ENCODE results near the gene ATP9A.

ATP9A gene

GRCh38 chr20:51616060-51616459, 152.1 kb downstream of the ATP9A start:
- H3K4me3 ChIP-seq (ENCODE audit: low read depth, low read length) = no peak overlapping the region
- DNase-seq (ENCODE audit: low read depth) = no peak
- TF ChIP-seq CTCF (conservative IDR thresholded peaks at IDR 0.05; ENCODE audit: low read depth, low read length) = peak; percentile 28

GRCh38 chr20:51614687-51615086, 153.5 kb downstream of the ATP9A start:
- TF ChIP-seq CTCF (conservative IDR thresholded peaks at IDR 0.05; ENCODE audit: low read depth, low read length) = no peak
- no peak for DNase-seq (ENCODE audit: low read depth)
- H3K4me3 ChIP-seq (ENCODE audit: low read depth, low read length) = no peak overlapping the region

- no peak overlapping the region for H3K4me3 ChIP-seq (ENCODE audit: low read depth, low read length)
- no peak for DNase-seq (ENCODE audit: low read depth)
- no peak for TF ChIP-seq CTCF (conservative IDR thresholded peaks at IDR 0.05; ENCODE audit: low read depth, low read length)
These were observed 154.6 kb downstream of the ATP9A start for GRCh38 chr20:51613580-51613979.

- DNase-seq (ENCODE audit: low read depth) = no peak
- TF ChIP-seq CTCF (conservative IDR thresholded peaks at IDR 0.05; ENCODE audit: low read depth, low read length) = no peak
- H3K4me3 ChIP-seq (ENCODE audit: low read depth, low read length) = no peak overlapping the region
These were observed 155.3 kb downstream of the ATP9A start for GRCh38 chr20:51612896-51613295.

GRCh38 chr20:51611625-51611890, 156.6 kb downstream of the ATP9A start:
- no peak overlapping the region for H3K4me3 ChIP-seq (ENCODE audit: low read depth, low read length)
- DNase-seq (ENCODE audit: low read depth) = no peak
- TF ChIP-seq CTCF (conservative IDR thresholded peaks at IDR 0.05; ENCODE audit: low read depth, low read length) = no peak

GRCh38 chr20:51610761-51611624, 157.2 kb downstream of the ATP9A start:
- H3K4me3 ChIP-seq (ENCODE audit: low read depth, low read length) = no peak overlapping the region
- no peak for TF ChIP-seq CTCF (conservative IDR thresholded peaks at IDR 0.05; ENCODE audit: low read depth, low read length)
- DNase-seq (ENCODE audit: low read depth) = no peak

GRCh38 chr20:51610111-51610510, 158.1 kb downstream of the ATP9A start:
- H3K4me3 ChIP-seq (ENCODE audit: low read depth, low read length) = no peak overlapping the region
- no peak for DNase-seq (ENCODE audit: low read depth)
- no peak for TF ChIP-seq CTCF (conservative IDR thresholded peaks at IDR 0.05; ENCODE audit: low read depth, low read length)

Data from choroid plexus epithelial cell (primary cell).